ENCODE data around the gene VPS4A. TPM values are rescaled to one million over a fixed set of nuclear protein-coding genes. Genes with fewer than 3 reads are reported as not detected.

VPS4A gene
- total RNA-seq: 25.6 TPM

DNA sequence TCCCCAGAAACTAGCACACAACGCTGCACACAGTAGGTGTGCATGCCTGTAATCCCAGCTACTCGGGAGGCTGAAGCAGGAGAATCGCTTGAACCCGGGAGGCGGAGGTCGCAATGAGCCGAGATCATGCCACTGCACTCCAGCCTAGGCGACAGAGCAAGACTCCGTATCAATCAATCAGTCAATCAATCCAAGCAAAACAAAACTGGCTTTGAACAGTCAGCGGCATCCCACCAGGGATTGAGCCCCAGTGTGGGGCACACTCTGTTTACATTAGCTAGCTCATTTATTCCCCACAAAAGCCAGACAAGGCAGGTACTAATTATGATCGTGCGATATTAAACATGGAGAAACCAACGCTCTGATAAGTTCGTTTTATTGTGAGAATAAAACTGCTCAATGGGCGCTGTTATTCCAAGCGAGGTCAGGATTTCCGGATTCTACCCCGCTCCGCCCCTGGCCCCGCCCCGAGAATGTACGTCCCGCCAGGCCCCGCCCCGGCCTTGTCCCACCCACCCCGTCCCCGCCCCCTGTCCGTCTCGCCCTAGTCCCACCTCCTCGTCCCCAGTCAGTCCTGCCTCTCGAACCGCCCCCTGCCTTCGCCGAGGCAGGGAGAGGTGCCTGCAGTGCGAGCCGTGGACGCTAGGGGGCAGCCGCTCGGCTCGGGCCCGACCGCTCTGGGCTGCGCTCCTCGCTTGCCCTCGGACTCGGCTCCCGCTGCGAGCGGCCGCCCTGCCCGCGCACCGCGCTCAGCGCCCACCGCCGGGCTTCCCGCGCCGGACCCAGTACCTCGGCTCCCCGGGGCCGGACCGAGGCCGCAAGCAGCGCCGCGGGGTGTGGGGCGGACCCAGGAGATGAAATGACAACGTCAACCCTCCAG lies at the start of gene VPS4A:
TSS of gene VPS4A (plus strand) at position 698 of the 880 bp plus-strand sequence. CDS start at position 860, 162 bp downstream.
- peak within 1 kb of the TSS; percentile 88 to 93 (median 89) for H3K4me3 ChIP-seq (ENCODE audit: low read length in 3 of 3)
- no peaks in the 10 kb centered on the region for H3K9me3 ChIP-seq (ENCODE audit: control insufficient read depth in 3 of 3, low read length in 3 of 3)
- H3K9ac ChIP-seq (ENCODE audit: low read depth in 1 of 3, low read length in 3 of 3): peak within 1 kb of the TSS; percentile 92 to 96 (median 92)
- H3K27ac ChIP-seq (ENCODE audit: low read depth, low read length): peak within 1 kb of the TSS; percentile 83
- H3K27me3 ChIP-seq (ENCODE audit: control insufficient read depth in 3 of 3, insufficient read depth in 3 of 3, low read length in 3 of 3): no peaks in the 10 kb centered on the region
- peaks cover 10 to 17% (median 14%) of the 10 kb centered on the region in 3 donors for H3K36me3 ChIP-seq (ENCODE audit: control insufficient read depth in 3 of 3, insufficient read depth in 3 of 3, low read length in 3 of 3)
- H3K4me1 ChIP-seq (ENCODE audit: control insufficient read depth in 3 of 3, insufficient read depth in 3 of 3, low read length in 3 of 3): peaks cover 11 to 14% (median 13%) of the 10 kb centered on the region in 3 donors

DNA sequence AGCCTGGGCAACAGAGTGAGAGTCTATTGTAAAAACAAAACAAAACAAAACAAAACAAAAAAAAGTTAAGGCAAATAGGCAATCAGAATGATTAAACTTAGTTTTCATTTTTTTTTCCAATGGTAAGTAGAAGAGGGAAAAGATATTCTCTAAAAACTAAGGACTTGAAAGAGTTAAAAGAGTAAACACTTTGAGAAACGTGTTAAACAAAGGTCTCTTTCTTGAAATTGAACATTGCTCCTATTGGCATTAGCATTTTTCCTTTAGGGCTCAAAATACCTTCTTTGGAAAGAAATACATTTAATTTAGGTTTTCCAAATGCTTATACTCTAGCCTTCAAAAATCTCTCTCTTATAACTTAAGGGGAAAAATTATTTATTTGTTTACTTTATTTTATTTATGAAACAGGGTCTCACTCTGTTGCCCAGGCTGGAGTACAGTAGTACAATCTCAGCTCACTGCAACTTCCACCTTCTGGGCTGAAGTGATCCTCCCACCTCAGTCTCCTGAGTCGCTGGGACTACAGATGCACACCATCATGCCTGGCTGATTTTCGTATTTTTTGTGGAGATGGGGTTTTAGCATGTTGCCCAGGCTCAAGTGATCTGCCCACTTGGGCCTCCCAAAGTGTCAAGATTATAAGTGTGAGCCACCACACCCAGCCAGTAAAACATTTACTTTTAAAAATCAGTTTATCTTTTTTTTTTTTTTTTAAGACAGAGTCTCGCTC lies 44.7 kb upstream of the VPS4A start:
- Histone ChIP-seq H3K27ac (ENCODE audit: low read depth, low read length) (no peak overlapping the region), H3K27me3 (ENCODE audit: control insufficient read depth in 3 of 3, insufficient read depth in 3 of 3, low read length in 3 of 3) (no peaks in the 10 kb centered on the region), H3K4me1 (ENCODE audit: control insufficient read depth in 3 of 3, insufficient read depth in 3 of 3, low read length in 3 of 3) (no peaks in the 10 kb centered on the region), H3K9ac (ENCODE audit: low read depth in 1 of 3, low read length in 3 of 3) (no peak overlapping the region), H3K36me3 (ENCODE audit: control insufficient read depth in 3 of 3, insufficient read depth in 3 of 3, low read length in 3 of 3) (peaks cover 3% of the 10 kb centered on the region in 3 donors), H3K4me3 (ENCODE audit: low read length in 3 of 3) (no peak overlapping the region), H3K9me3 (ENCODE audit: control insufficient read depth in 3 of 3, low read length in 3 of 3) (no peaks in the 10 kb centered on the region)

DNA sequence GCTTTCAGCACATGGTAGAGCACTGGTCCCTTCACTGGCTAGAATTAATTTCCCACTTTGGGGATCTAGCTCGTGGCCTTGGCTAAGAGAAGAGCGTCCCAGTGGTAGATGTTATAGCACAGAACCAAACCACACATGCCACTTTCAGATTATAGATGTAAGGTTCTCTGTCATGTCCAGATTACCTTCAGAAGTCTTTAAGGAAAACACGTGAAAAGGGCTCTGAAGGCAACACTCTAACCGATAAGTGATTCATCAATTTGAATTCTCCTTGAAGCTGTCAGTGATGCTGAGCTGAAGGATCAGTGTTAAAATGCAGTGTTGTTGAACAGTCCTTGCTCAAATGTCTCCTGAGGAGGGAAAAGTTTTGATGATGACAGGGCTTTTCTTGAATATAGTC lies 43.5 kb upstream of the VPS4A start:
- Histone ChIP-seq H3K9me3 (ENCODE audit: control insufficient read depth in 3 of 3, low read length in 3 of 3) (no peaks in the 10 kb centered on the region), H3K27ac (ENCODE audit: low read depth, low read length) (no peak overlapping the region), H3K9ac (ENCODE audit: low read depth in 1 of 3, low read length in 3 of 3) (no peak overlapping the region), H3K36me3 (ENCODE audit: control insufficient read depth in 3 of 3, insufficient read depth in 3 of 3, low read length in 3 of 3) (peaks cover 3% of the 10 kb centered on the region in 3 donors), H3K27me3 (ENCODE audit: control insufficient read depth in 3 of 3, insufficient read depth in 3 of 3, low read length in 3 of 3) (no peaks in the 10 kb centered on the region), H3K4me1 (ENCODE audit: control insufficient read depth in 3 of 3, insufficient read depth in 3 of 3, low read length in 3 of 3) (no peaks in the 10 kb centered on the region), H3K4me3 (ENCODE audit: low read length in 3 of 3) (no peak overlapping the region)

DNA sequence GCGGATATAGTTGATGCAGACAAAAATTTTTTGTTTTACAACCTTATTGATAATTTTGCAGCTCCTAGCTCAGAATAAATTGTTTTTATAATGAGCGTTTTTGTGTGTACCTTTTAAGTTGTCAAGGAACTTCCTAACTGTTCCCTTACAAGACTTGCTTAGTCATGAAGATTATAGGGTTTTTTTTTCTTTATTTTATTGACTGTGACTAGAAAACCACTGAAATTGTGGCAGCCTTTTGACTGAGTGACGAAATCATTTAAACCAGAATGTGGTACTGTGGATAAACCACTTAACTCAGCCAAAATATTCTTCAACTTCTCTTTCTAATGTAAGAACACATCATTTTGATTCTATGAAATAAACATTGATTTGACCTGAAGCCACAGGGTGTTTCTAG lies 40.8 kb upstream of the VPS4A start:
- no peak overlapping the region for H3K9ac ChIP-seq (ENCODE audit: low read depth in 1 of 3, low read length in 3 of 3)
- no peak overlapping the region for H3K4me3 ChIP-seq (ENCODE audit: low read length in 3 of 3)
- H3K4me1 ChIP-seq (ENCODE audit: control insufficient read depth in 3 of 3, insufficient read depth in 3 of 3, low read length in 3 of 3): peaks cover 0 to 13% (median 2%) of the 10 kb centered on the region in 3 donors
- no peaks in the 10 kb centered on the region for H3K27me3 ChIP-seq (ENCODE audit: control insufficient read depth in 3 of 3, insufficient read depth in 3 of 3, low read length in 3 of 3)
- no peaks in the 10 kb centered on the region for H3K9me3 ChIP-seq (ENCODE audit: control insufficient read depth in 3 of 3, low read length in 3 of 3)
- peaks cover 2 to 3% (median 3%) of the 10 kb centered on the region in 3 donors for H3K36me3 ChIP-seq (ENCODE audit: control insufficient read depth in 3 of 3, insufficient read depth in 3 of 3, low read length in 3 of 3)
- H3K27ac ChIP-seq (ENCODE audit: low read depth, low read length): peak overlapping the region; percentile 51

DNA sequence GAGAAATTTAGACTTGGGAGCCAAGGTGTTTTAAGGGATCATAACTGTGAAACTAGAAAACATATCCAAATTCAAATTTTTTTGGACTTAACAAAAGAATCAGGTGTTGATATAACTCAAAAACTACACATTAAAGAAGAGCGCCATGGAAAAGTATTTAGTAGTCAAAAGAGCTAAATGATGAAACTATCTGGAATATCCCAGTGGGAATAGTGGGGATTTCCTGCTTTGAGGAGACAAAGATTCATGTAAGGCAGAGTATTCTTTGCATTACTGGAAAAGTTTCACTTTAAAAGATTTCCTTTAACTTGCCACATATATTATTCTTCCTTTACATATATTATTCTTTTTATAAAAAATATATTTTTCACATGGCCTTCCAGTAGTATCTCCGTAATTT lies 40.3 kb upstream of the VPS4A start:
- no peaks in the 10 kb centered on the region for H3K27me3 ChIP-seq (ENCODE audit: control insufficient read depth in 3 of 3, insufficient read depth in 3 of 3, low read length in 3 of 3)
- no peaks in the 10 kb centered on the region for H3K9me3 ChIP-seq (ENCODE audit: control insufficient read depth in 3 of 3, low read length in 3 of 3)
- H3K4me3 ChIP-seq (ENCODE audit: low read length in 3 of 3): no peak overlapping the region
- H3K4me1 ChIP-seq (ENCODE audit: control insufficient read depth in 3 of 3, insufficient read depth in 3 of 3, low read length in 3 of 3): peaks cover 0 to 14% (median 4%) of the 10 kb centered on the region in 3 donors
- H3K27ac ChIP-seq (ENCODE audit: low read depth, low read length): peak overlapping the region; percentile 51
- H3K9ac ChIP-seq (ENCODE audit: low read depth in 1 of 3, low read length in 3 of 3): no peak overlapping the region
- peaks cover 2 to 3% (median 3%) of the 10 kb centered on the region in 3 donors for H3K36me3 ChIP-seq (ENCODE audit: control insufficient read depth in 3 of 3, insufficient read depth in 3 of 3, low read length in 3 of 3)

DNA sequence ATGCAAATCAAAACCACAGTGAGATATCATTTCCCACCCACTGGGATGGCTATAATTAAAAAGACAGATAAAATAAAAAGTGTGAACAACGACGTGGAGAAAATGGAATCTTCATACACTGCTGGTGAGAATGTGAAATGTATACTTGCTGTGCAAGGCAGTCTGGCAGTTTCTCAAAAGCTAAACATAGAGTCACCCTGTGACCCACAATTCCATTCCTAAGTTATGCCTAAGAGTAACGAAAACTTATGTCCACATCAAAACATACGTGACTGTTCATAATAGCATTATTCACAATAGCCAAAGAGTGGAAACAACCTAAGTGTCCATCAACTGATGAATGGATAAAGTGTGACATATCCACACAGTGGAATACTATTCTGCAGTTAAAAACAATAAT lies 38.1 kb upstream of the VPS4A start:
- Histone ChIP-seq H3K4me1 (ENCODE audit: control insufficient read depth in 3 of 3, insufficient read depth in 3 of 3, low read length in 3 of 3) (peaks cover 2 to 14% (median 5%) of the 10 kb centered on the region in 3 donors), H3K27ac (ENCODE audit: low read depth, low read length) (peak overlapping the region; percentile 36), H3K27me3 (ENCODE audit: control insufficient read depth in 3 of 3, insufficient read depth in 3 of 3, low read length in 3 of 3) (no peaks in the 10 kb centered on the region), H3K9me3 (ENCODE audit: control insufficient read depth in 3 of 3, low read length in 3 of 3) (no peaks in the 10 kb centered on the region), H3K36me3 (ENCODE audit: control insufficient read depth in 3 of 3, insufficient read depth in 3 of 3, low read length in 3 of 3) (peaks cover 2 to 3% (median 3%) of the 10 kb centered on the region in 3 donors), H3K4me3 (ENCODE audit: low read length in 3 of 3) (no peak overlapping the region), H3K9ac (ENCODE audit: low read depth in 1 of 3, low read length in 3 of 3) (no peak overlapping the region)

DNA sequence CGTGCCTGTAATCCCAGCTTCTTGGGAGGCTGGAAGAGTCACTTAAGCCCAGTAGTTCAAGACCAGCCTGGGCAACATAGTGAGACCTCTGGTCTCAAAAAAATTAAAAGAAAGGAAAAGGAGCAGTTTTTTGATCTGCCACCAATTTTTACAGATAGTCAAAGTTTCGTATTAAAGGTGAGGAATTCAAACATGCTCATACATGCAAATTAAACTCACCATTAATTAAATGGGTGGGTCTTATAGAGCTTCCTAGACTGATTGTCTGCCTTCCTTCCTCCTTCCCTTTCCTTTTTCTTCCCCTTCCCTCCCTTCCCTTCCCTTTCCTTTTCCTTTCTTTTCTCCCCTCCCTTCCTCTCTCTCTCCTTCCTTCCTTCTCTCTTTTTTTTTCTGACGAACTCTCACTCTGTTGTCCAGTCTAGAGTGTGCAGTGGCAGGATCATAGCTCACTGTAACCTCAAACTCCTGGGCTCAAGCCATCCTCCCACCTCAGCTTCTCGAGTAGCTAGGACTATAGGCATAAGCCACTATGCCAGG lies 36.4 kb upstream of the VPS4A start:
- H3K27ac ChIP-seq (ENCODE audit: low read depth, low read length): peak overlapping the region; percentile 7
- peaks cover 2 to 14% (median 5%) of the 10 kb centered on the region in 3 donors for H3K4me1 ChIP-seq (ENCODE audit: control insufficient read depth in 3 of 3, insufficient read depth in 3 of 3, low read length in 3 of 3)
- H3K4me3 ChIP-seq (ENCODE audit: low read length in 3 of 3): no peak overlapping the region
- H3K27me3 ChIP-seq (ENCODE audit: control insufficient read depth in 3 of 3, insufficient read depth in 3 of 3, low read length in 3 of 3): no peaks in the 10 kb centered on the region
- no peaks in the 10 kb centered on the region for H3K9me3 ChIP-seq (ENCODE audit: control insufficient read depth in 3 of 3, low read length in 3 of 3)
- no peak overlapping the region for H3K9ac ChIP-seq (ENCODE audit: low read depth in 1 of 3, low read length in 3 of 3)
- peaks cover 2 to 3% (median 3%) of the 10 kb centered on the region in 3 donors for H3K36me3 ChIP-seq (ENCODE audit: control insufficient read depth in 3 of 3, insufficient read depth in 3 of 3, low read length in 3 of 3)

DNA sequence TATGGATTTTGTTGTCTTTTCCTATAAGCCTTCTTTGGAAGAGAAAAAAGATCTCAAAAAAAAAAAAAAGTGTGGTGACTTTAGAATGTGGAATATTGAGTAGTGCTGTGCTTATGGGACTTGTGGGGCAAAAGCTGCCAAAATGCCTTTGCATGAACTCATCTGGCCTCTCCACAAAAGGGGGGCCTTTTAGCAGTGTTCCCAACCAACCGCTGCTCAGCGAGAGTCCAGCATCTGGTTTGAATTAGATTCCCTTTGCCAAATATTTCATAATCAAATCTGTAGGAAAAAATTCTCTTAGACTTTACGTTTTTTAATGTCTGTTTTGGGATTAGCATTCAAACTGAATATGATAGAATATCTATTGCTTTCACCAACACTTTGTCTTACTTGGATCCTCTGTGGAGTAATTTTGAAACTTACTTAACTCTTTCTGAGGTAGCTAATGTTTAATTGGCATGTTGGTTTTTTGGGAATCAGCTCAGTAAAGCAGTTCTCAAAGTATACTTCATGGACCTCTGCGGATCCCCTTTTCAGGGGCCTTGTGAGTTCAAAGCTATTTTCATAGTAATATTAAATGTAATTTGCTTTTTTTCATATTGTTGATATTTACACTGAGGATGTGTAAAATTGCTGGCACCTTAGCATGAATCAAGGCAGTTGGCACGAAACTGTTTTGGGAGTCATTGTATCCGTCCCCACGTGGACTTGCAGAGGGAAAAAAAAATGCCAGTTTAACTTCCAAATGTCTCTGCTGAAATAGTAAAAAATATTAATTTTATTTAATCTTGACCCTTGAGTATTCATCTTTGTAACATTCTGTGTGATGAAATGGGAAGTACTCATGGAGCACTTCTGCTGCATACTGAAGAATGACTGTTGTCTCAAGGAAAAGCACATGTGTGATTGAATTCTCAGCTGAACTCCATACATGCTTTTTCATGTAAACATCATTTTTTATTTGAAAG lies 34.7 kb upstream of the VPS4A start:
- no peak overlapping the region for H3K9ac ChIP-seq (ENCODE audit: low read depth in 1 of 3, low read length in 3 of 3)
- no peak overlapping the region for H3K27ac ChIP-seq (ENCODE audit: low read depth, low read length)
- H3K36me3 ChIP-seq (ENCODE audit: control insufficient read depth in 3 of 3, insufficient read depth in 3 of 3, low read length in 3 of 3): peaks cover 0 to 2% (median 0%) of the 10 kb centered on the region in 3 donors
- no peak overlapping the region for H3K4me3 ChIP-seq (ENCODE audit: low read length in 3 of 3)
- no peaks in the 10 kb centered on the region for H3K9me3 ChIP-seq (ENCODE audit: control insufficient read depth in 3 of 3, low read length in 3 of 3)
- H3K4me1 ChIP-seq (ENCODE audit: control insufficient read depth in 3 of 3, insufficient read depth in 3 of 3, low read length in 3 of 3): peaks cover 2 to 14% (median 5%) of the 10 kb centered on the region in 3 donors
- H3K27me3 ChIP-seq (ENCODE audit: control insufficient read depth in 3 of 3, insufficient read depth in 3 of 3, low read length in 3 of 3): no peaks in the 10 kb centered on the region

DNA sequence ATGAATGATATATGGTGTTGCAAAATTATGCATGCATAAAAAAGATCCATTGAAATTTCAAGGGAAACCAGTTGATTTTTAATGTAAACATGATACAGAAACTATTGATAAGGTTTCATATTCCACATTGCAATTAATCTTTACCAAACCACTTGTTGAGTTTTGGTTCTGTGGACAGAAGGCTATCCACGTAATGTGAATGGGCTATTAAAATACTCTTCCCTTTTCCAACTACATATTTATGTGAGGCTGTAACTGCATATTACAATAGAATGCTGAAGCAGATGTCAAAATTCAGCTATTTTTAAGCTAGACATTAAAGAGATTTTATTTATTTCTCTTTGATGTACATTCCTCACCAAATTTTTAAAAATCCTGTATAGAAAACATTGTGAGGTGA lies 33.7 kb upstream of the VPS4A start:
- Histone ChIP-seq H3K4me1 (ENCODE audit: control insufficient read depth in 3 of 3, insufficient read depth in 3 of 3, low read length in 3 of 3) (peaks cover 2 to 14% (median 5%) of the 10 kb centered on the region in 3 donors), H3K27me3 (ENCODE audit: control insufficient read depth in 3 of 3, insufficient read depth in 3 of 3, low read length in 3 of 3) (no peaks in the 10 kb centered on the region), H3K9me3 (ENCODE audit: control insufficient read depth in 3 of 3, low read length in 3 of 3) (no peaks in the 10 kb centered on the region), H3K9ac (ENCODE audit: low read depth in 1 of 3, low read length in 3 of 3) (no peak overlapping the region), H3K36me3 (ENCODE audit: control insufficient read depth in 3 of 3, insufficient read depth in 3 of 3, low read length in 3 of 3) (peaks cover 0 to 2% (median 0%) of the 10 kb centered on the region in 3 donors), H3K27ac (ENCODE audit: low read depth, low read length) (no peak overlapping the region), H3K4me3 (ENCODE audit: low read length in 3 of 3) (no peak overlapping the region)

All from skeletal muscle tissue (tissue), 4 donors.